GM10847 (cell line): ENCODE data around the gene NMS.

Experiments used
- POLR2A ChIP-seq: IDR thresholded peaks from 2 replicates; pipeline ENCODE4 v1.6.1; 2011; ENCODE audit not compliant: insufficient read length; ENCODE audit errors: extremely low read depth

NMS gene

GRCh38 chr2:100470182-100470581, at the start of gene NMS:
TSS of gene NMS (plus strand) at chr2:100470482. CDS start at chr2:100470489, 7 bp downstream.
- TF ChIP-seq POLR2A = no peak

GRCh38 chr2:100422320-100423055, 47.8 kb upstream of the NMS start:
- TF ChIP-seq POLR2A = no peak

GRCh38 chr2:100423631-100424030, 46.7 kb upstream of the NMS start:
- no peak for TF ChIP-seq POLR2A

- no peak for TF ChIP-seq POLR2A
Measured at GRCh38 chr2:100424277-100424875, 45.9 kb upstream of the NMS start.

- no peak for TF ChIP-seq POLR2A
Measured at GRCh38 chr2:100425107-100425506, 45.2 kb upstream of the NMS start.

GRCh38 chr2:100425573-100426383, 44.5 kb upstream of the NMS start:
- TF ChIP-seq POLR2A = no peak

GRCh38 chr2:100426384-100426720, 43.9 kb upstream of the NMS start:
- no peak for TF ChIP-seq POLR2A

GRCh38 chr2:100427111-100427510, 43.2 kb upstream of the NMS start:
- no peak for TF ChIP-seq POLR2A

- no peak for TF ChIP-seq POLR2A
Measured at GRCh38 chr2:100427627-100428258, 42.5 kb upstream of the NMS start.

- no peak for TF ChIP-seq POLR2A
Measured at GRCh38 chr2:100429726-100430125, 40.6 kb upstream of the NMS start.

- no peak for TF ChIP-seq POLR2A
Measured at GRCh38 chr2:100437751-100438150, 32.5 kb upstream of the NMS start.

GRCh38 chr2:100446696-100447095, 23.6 kb upstream of the NMS start:
- TF ChIP-seq POLR2A = no peak

GRCh38 chr2:100451092-100451491, 19.2 kb upstream of the NMS start:
- no peak for TF ChIP-seq POLR2A

GRCh38 chr2:100451734-100452133, 18.5 kb upstream of the NMS start:
- no peak for TF ChIP-seq POLR2A

- TF ChIP-seq POLR2A = no peak
Measured at GRCh38 chr2:100453853-100454252, 16.4 kb upstream of the NMS start.
